Measurements from ENCODE around the gene TMEM174.

Gene TMEM174

GRCh38 chr5:73139485-73139884 lies 33.5 kb upstream of the TMEM174 start:
- H3K4me3 ChIP-seq (replicated peaks in 1 of 2; ENCODE audit: low read depth in 2 of 2, low read length in 2 of 2): no peak overlapping the region
- no peak for DNase-seq (ENCODE audit: low read depth in 2 of 2)
- no peak for TF ChIP-seq CTCF (IDR thresholded peaks at IDR 0.05; ENCODE audit: low read depth, low read length)

- TF ChIP-seq CTCF (IDR thresholded peaks at IDR 0.05; ENCODE audit: low read depth, low read length): no peak
Measured at GRCh38 chr5:73140801-73141200, 32.2 kb upstream of the TMEM174 start.

GRCh38 chr5:73142035-73142434 lies 31.0 kb upstream of the TMEM174 start:
- TF ChIP-seq CTCF (IDR thresholded peaks at IDR 0.05; ENCODE audit: low read depth, low read length): no peak
- no peak overlapping the region for H3K4me3 ChIP-seq (replicated peaks in 1 of 2; ENCODE audit: low read depth in 2 of 2, low read length in 2 of 2)
- no peak for DNase-seq (ENCODE audit: low read depth in 2 of 2)

More at GRCh38 chr5:73140801-73141200, 32.2 kb upstream of the TMEM174 start:
- no peak overlapping the region for H3K4me3 ChIP-seq (replicated peaks in 1 of 2; ENCODE audit: low read depth in 2 of 2, low read length in 2 of 2)
- no peak for DNase-seq (ENCODE audit: low read depth in 2 of 2)

GRCh38 chr5:73143716-73144115 lies 29.3 kb upstream of the TMEM174 start:
- DNase-seq (ENCODE audit: low read depth in 2 of 2): no peak
- no peak for TF ChIP-seq CTCF (IDR thresholded peaks at IDR 0.05; ENCODE audit: low read depth, low read length)
- H3K4me3 ChIP-seq (replicated peaks in 1 of 2; ENCODE audit: low read depth in 2 of 2, low read length in 2 of 2): no peak overlapping the region

- DNase-seq (ENCODE audit: low read depth in 2 of 2): no peak
- no peak for TF ChIP-seq CTCF (IDR thresholded peaks at IDR 0.05; ENCODE audit: low read depth, low read length)
- H3K4me3 ChIP-seq (replicated peaks in 1 of 2; ENCODE audit: low read depth in 2 of 2, low read length in 2 of 2): no peak overlapping the region
Measured at GRCh38 chr5:73149540-73149939, 23.5 kb upstream of the TMEM174 start.

GRCh38 chr5:73150876-73151275 lies 22.1 kb upstream of the TMEM174 start:
- no peak for DNase-seq (ENCODE audit: low read depth in 2 of 2)
- no peak overlapping the region for H3K4me3 ChIP-seq (replicated peaks in 1 of 2; ENCODE audit: low read depth in 2 of 2, low read length in 2 of 2)
- no peak for TF ChIP-seq CTCF (IDR thresholded peaks at IDR 0.05; ENCODE audit: low read depth, low read length)

GRCh38 chr5:73151766-73152410 lies 21.1 kb upstream of the TMEM174 start:
- DNase-seq (ENCODE audit: low read depth in 2 of 2): no peak
- no peak for TF ChIP-seq CTCF (IDR thresholded peaks at IDR 0.05; ENCODE audit: low read depth, low read length)
- no peak overlapping the region for H3K4me3 ChIP-seq (replicated peaks in 1 of 2; ENCODE audit: low read depth in 2 of 2, low read length in 2 of 2)

All from cardiac fibroblast (primary cell).